HCT116 (cell line): ENCODE measurements around the gene FAAP24. TPM values are rescaled to one million over a fixed set of nuclear protein-coding genes. Genes with fewer than 3 reads are reported as not detected.

Experiments used
- ATAC-seq: fragments of 200-7000 bp; cut with Tn5 transposase; 2 replicates; pipeline ENCODE4 v1.9.1; 2020; ENCODE audit warnings: mild to moderate bottlenecking, moderate library complexity
- BruUV-seq: library from RNA; stranded (reverse); fragments of 400-500 nt; replicated peaks from 2 replicates; lab custom pipeline; 2021; lab: Mats Ljungman, UMichigan
- CTCF ChIA-PET: fragments of 300-600 bp; sonication (Branson Sonifier 250); formaldehyde crosslinking; loops from one replicate; lab custom pipeline; 2021; ENCODE audit warnings: antibody characterized with exemption; lab: Charles Lee
- POLR2A ChIA-PET: fragments of 300-600, 350-600 bp; sonication (Branson Sonifier 250); formaldehyde crosslinking; loops from one replicate; lab custom pipeline; 2021; ENCODE audit warnings: antibody characterized with exemption; lab: Charles Lee
- RAD21 ChIA-PET, 2 experiments: fragments of 300-600 bp; sonication (Branson Sonifier 250); formaldehyde crosslinking; loops; one replicate each; lab custom pipeline; 2023; ENCODE audit warnings: low total read pairs in 2 of 2; ENCODE audit not compliant: uncharacterized antibody in 2 of 2, unreplicated experiment in 2 of 2, low non-redundant PET in 1 of 2; lab: Charles Lee
- DNase-seq: peaks from one replicate; pipeline ENCODE4 v3.0.0-alpha.2; 2010; ENCODE audit warnings: low read depth, low spot score
- H2AFZ ChIP-seq: fragments of 200-600 bp; shearing (Covaris generic), sonication (generic); 2 replicates; pipeline ENCODE4 v1.6.1; 2017; ENCODE audit warnings: low read depth, mixed run types, mixed read lengths, antibody characterized with exemption, low read length; ENCODE audit not compliant: poor library complexity, severe bottlenecking
- H3K27ac ChIP-seq: 2 replicates; pipeline ENCODE4 v1.5.1; 2012; ENCODE audit warnings: low read depth, low read length
- H3K27me3 ChIP-seq: fragments of 200-600 bp; sonication (generic); 2 replicates; pipeline ENCODE4 v1.6.1; 2016; ENCODE audit warnings: mixed run types, low read length, mixed read lengths; ENCODE audit not compliant: insufficient read depth
- H3K36me3 ChIP-seq, 2 experiments: fragments of 200-500 bp in 1 of 2; fragments of 200-600 bp in 1 of 2; sonication (Bioruptor generic) in 1 of 2; sonication (generic) in 1 of 2; 2 replicates each; pipeline versions ENCODE4 v1.5.1 to v1.6.1; 2014 to 2016; ENCODE audit warnings: low read length in 2 of 2, inconsistent platforms in 1 of 2, mixed read lengths in 1 of 2, mixed run types in 1 of 2; ENCODE audit not compliant: insufficient read depth in 2 of 2, control insufficient read depth in 1 of 2
- H3K4me1 ChIP-seq, 2 experiments: fragments of 200-600 bp in 1 of 2; sonication (generic) in 1 of 2; 2 replicates each; pipeline versions ENCODE4 v1.5.1 to v1.6.1; 2012 to 2017; ENCODE audit warnings: low read length in 2 of 2, inconsistent platforms in 1 of 2, mild to moderate bottlenecking in 1 of 2, mixed read lengths in 1 of 2, mixed run types in 1 of 2, moderate library complexity in 1 of 2; ENCODE audit not compliant: insufficient read depth in 2 of 2, control insufficient read depth in 1 of 2
- H3K4me2 ChIP-seq: fragments of 200-600 bp; sonication (generic); 2 replicates; pipeline ENCODE4 v1.6.1; 2017; ENCODE audit warnings: mixed run types, low read length, mixed read lengths
- H3K4me3 ChIP-seq, 2 experiments: fragments of 200-600 bp in 1 of 2; sonication (generic) in 1 of 2; replicated peaks in 1 of 2; 2 replicates each; pipeline ENCODE4 v1.5.1; 2011 to 2016; ENCODE audit warnings: low read length in 2 of 2, control low read depth in 1 of 2, low read depth in 1 of 2, mild to moderate bottlenecking in 1 of 2, mixed read lengths in 1 of 2, mixed run types in 1 of 2
- H3K79me2 ChIP-seq: fragments of 200-600 bp; sonication (generic); 2 replicates; pipeline ENCODE4 v1.6.1; 2017; ENCODE audit warnings: mild to moderate bottlenecking, mixed run types, low read length, moderate library complexity, mixed read lengths; ENCODE audit not compliant: insufficient read depth
- H3K9ac ChIP-seq: fragments of 200-600 bp; sonication (generic); 2 replicates; pipeline ENCODE4 v1.6.1; 2016; ENCODE audit warnings: low read length, mixed read lengths
- H3K9me2 ChIP-seq: fragments of 200-600 bp; sonication (generic), shearing (Covaris generic); 2 replicates; pipeline ENCODE4 v1.6.1; 2017; ENCODE audit warnings: mixed run types, mild to moderate bottlenecking, moderate library complexity; ENCODE audit not compliant: insufficient read depth
- H3K9me3 ChIP-seq, 2 experiments: fragments of 200-500 bp in 1 of 2; fragments of 200-600 bp in 1 of 2; sonication (Bioruptor generic) in 1 of 2; sonication (generic) in 1 of 2; 2 replicates each; pipeline ENCODE4 v1.6.1; 2014 to 2017; ENCODE audit warnings: low read length in 2 of 2, mixed read lengths in 2 of 2, inconsistent platforms in 1 of 2, low read depth in 1 of 2, mild to moderate bottlenecking in 1 of 2, mixed run types in 1 of 2, moderate library complexity in 1 of 2; ENCODE audit not compliant: control insufficient read depth in 1 of 2, insufficient read depth in 1 of 2
- H4K20me1 ChIP-seq: fragments of 200-600 bp; sonication (generic), shearing (Covaris generic); 2 replicates; pipeline ENCODE4 v1.6.1; 2017; ENCODE audit warnings: mixed run types, mild to moderate bottlenecking, moderate library complexity; ENCODE audit not compliant: insufficient read depth
- CBX3 ChIP-seq: IDR thresholded peaks from 2 replicates; pipeline ENCODE4 v1.6.1; 2012; ENCODE audit warnings: low read depth
- CEBPB ChIP-seq: IDR thresholded peaks from 2 replicates; pipeline ENCODE4 v1.6.1; 2012; ENCODE audit warnings: low read depth
- CTCF ChIP-seq, 3 experiments: fragments of 200-600 bp in 1 of 3; sonication (generic) in 1 of 3; IDR thresholded peaks in 2 of 3; conservative IDR thresholded peaks in 1 of 3; 2 replicates each; pipeline ENCODE4 v1.5.1; 2012 to 2017; ENCODE audit warnings: low read depth in 2 of 3, low read length in 2 of 3, antibody characterized with exemption in 1 of 3, borderline replicate concordance in 1 of 3, control low read depth in 1 of 3, mild to moderate bottlenecking in 1 of 3, mixed read lengths in 1 of 3, mixed run types in 1 of 3, moderate library complexity in 1 of 3; ENCODE audit not compliant: insufficient read depth in 1 of 3
- EZH2 ChIP-seq: fragments of 200-600 bp; sonication (generic); IDR thresholded peaks from 2 replicates; pipeline ENCODE4 v1.6.1; 2017; ENCODE audit warnings: antibody characterized with exemption, mixed run types
- EZH2phosphoT487 ChIP-seq: fragments of 200-600 bp; IDR thresholded peaks from 2 replicates; pipeline ENCODE4 v1.6.1; 2018; ENCODE audit warnings: antibody characterized with exemption, borderline replicate concordance
- FOSL1 ChIP-seq: IDR thresholded peaks from 2 replicates; pipeline ENCODE4 v1.6.1; 2012; ENCODE audit warnings: low read depth
- JUND ChIP-seq: IDR thresholded peaks from 2 replicates; pipeline ENCODE4 v1.6.1; 2012
- RAD21 ChIP-seq: IDR thresholded peaks from 2 replicates; pipeline ENCODE4 v1.6.1; 2012; ENCODE audit warnings: low read depth, mild to moderate bottlenecking
- SRF ChIP-seq: IDR thresholded peaks from 2 replicates; pipeline ENCODE4 v1.6.1; 2012; ENCODE audit warnings: low read depth
- YY1 ChIP-seq: IDR thresholded peaks from 2 replicates; pipeline ENCODE4 v1.6.1; 2011; ENCODE audit warnings: low read length, low read depth, moderate library complexity, mild to moderate bottlenecking; ENCODE audit not compliant: insufficient replicate concordance; ENCODE audit errors: extremely low read depth
- ZBTB33 ChIP-seq: IDR thresholded peaks from 2 replicates; pipeline ENCODE4 v1.6.1; 2011; ENCODE audit warnings: mild to moderate bottlenecking, low read length, moderate library complexity; ENCODE audit not compliant: insufficient replicate concordance; ENCODE audit errors: extremely low read depth
- ZNF274 ChIP-seq: fragments of 200-500 bp; sonication (Bioruptor generic); IDR thresholded peaks from 2 replicates; pipeline ENCODE4 v1.6.1; 2014; ENCODE audit warnings: mild to moderate bottlenecking, low read depth, low read length, inconsistent platforms
- intact Hi-C: fragments of 100-400 bp; cut with micrococcal nuclease; formaldehyde crosslinking; loops from 2 replicates; pipeline ENCODE4 v1.10.0; 2022
- total RNA-seq: library from RNA; stranded (reverse); gene quantifications from one replicate; pipeline ENCODE4 v1.2.1, GENCODE V29; 2021; ENCODE audit not compliant: unreplicated experiment

FAAP24 gene
- total RNA-seq, 1 experiment from 2014 or later: 4.9 TPM

GRCh38 chr19:32971012-32971595, 938 bp upstream of the FAAP24 start (continued):
- TF ChIP-seq ZBTB33: no peak
- TF ChIP-seq CEBPB: no peak
- TF ChIP-seq CBX3: no peak
- no peak for TF ChIP-seq JUND
- TF ChIP-seq FOSL1: no peak
- no peak for TF ChIP-seq YY1
- TF ChIP-seq RAD21: no peak
- TF ChIP-seq EZH2: no peak
- TF ChIP-seq SRF: no peak
- no peak for TF ChIP-seq EZH2phosphoT487

- Histone ChIP-seq H3K9me3 (no peaks in the 10 kb centered on the region), H4K20me1 (no peaks in the 10 kb centered on the region), H3K27ac (no peak overlapping the region), H3K79me2 (peaks cover 2% of the 10 kb centered on the region), H3K4me1 (peaks cover 0 to 9% of the 10 kb centered on the region in 2 experiments; a peak in 3 of 4 replicates), H3K9ac (no peak overlapping the region), H2AFZ (no peak overlapping the region), H3K36me3 (peaks cover 9 to 16% of the 10 kb centered on the region in 2 experiments; a peak in 3 of 4 replicates), H3K9me2 (no peaks in the 10 kb centered on the region), H3K27me3 (no peaks in the 10 kb centered on the region), H3K4me3 (no peak overlapping the region), H3K4me2 (no peak overlapping the region)
- POLR2A ChIA-PET: no interaction called here
- ATAC-seq: no peak
- peak; percentile 47 for DNase-seq
- intact Hi-C loops: loop anchor here (1.0 kb wide), 2 partner anchors 138 to 143 kb away; no protein-coding TSS in a partner anchor
- no TSS peak for BruUV-seq
- TF ChIP-seq CTCF (IDR thresholded peaks at IDR 0.05 in 2 of 3, conservative IDR thresholded peaks at IDR 0.05 in 1 of 3; ENCODE audit: borderline replicate concordance in 1 of 3, insufficient read depth in 1 of 3, low read depth in 2 of 3, low read length in 2 of 3): peak; percentile 81 to 95 (median 82)
- peak; percentile 87 for TF ChIP-seq RAD21
- no peak for TF ChIP-seq ZNF274
- RAD21 ChIA-PET: interaction anchor here in 1 of 2 experiments (1.1 kb wide), 2 partner anchors 84 to 141 kb away, joined by 3 read pairs; no protein-coding TSS in a partner anchor
- CTCF ChIA-PET: interaction anchor here (0.7 to 1.8 kb wide), 6 partner anchors 9 to 190 kb away, joined by 3 to 6 read pairs (median 4); no protein-coding TSS in a partner anchor
Measured at GRCh38 chr19:32976223-32976805, 4.3 kb downstream of the FAAP24 start.
